ENCODE measurements around the gene NBEAL2. TPM values are rescaled to one million over a fixed set of nuclear protein-coding genes. Genes with fewer than 3 reads are reported as not detected.

The NBEAL2 gene
- total RNA-seq, 1 donor from 2014 or later, result 12.6 TPM

- H3K36me3 ChIP-seq, result peaks cover 17% of the 10 kb centered on the region
- no peak for TF ChIP-seq CTCF (IDR thresholded peaks at IDR 0.05; ENCODE audit: borderline replicate concordance)
- no peak overlapping the region for H3K27ac ChIP-seq (replicated peaks)
- peak; percentile 20 for DNase-seq
- no peaks in the 10 kb centered on the region for H3K27me3 ChIP-seq (ENCODE audit: low read depth)
- H3K9me3 ChIP-seq (replicated peaks), result no peaks in the 10 kb centered on the region
- no peak overlapping the region for H3K4me3 ChIP-seq
- intact Hi-C loops (cut with micrococcal nuclease), result no loop called here
- peaks cover 25% of the 10 kb centered on the region for H3K4me1 ChIP-seq
Observed at GRCh38 chr3:47012342-47013230, 33.1 kb downstream of the NBEAL2 start.

GRCh38 chr3:47013231-47013630 is 33.8 kb downstream of the NBEAL2 start:
- no peak for TF ChIP-seq CTCF (IDR thresholded peaks at IDR 0.05; ENCODE audit: borderline replicate concordance)
- peaks cover 25% of the 10 kb centered on the region for H3K4me1 ChIP-seq
- no peak overlapping the region for H3K27ac ChIP-seq (replicated peaks)
- intact Hi-C loops (cut with micrococcal nuclease), result no loop called here
- no peak overlapping the region for H3K4me3 ChIP-seq
- no peaks in the 10 kb centered on the region for H3K9me3 ChIP-seq (replicated peaks)
- peaks cover 24% of the 10 kb centered on the region for H3K36me3 ChIP-seq
- DNase-seq, result no peak
- no peaks in the 10 kb centered on the region for H3K27me3 ChIP-seq (ENCODE audit: low read depth)

GRCh38 chr3:47014036-47014435 is 34.6 kb downstream of the NBEAL2 start:
- TF ChIP-seq CTCF (IDR thresholded peaks at IDR 0.05; ENCODE audit: borderline replicate concordance), result no peak
- Histone ChIP-seq H3K9me3 (replicated peaks) (no peaks in the 10 kb centered on the region), H3K27ac (replicated peaks) (no peak overlapping the region), H3K4me3 (no peak overlapping the region), H3K27me3 (ENCODE audit: low read depth) (no peaks in the 10 kb centered on the region), H3K4me1 (peaks cover 20% of the 10 kb centered on the region), H3K36me3 (peaks cover 31% of the 10 kb centered on the region)
- DNase-seq, result no peak
- intact Hi-C loops (cut with micrococcal nuclease), result no loop called here

GRCh38 chr3:47015151-47015550 is 35.7 kb downstream of the NBEAL2 start:
- peaks cover 39% of the 10 kb centered on the region for H3K36me3 ChIP-seq
- H3K9me3 ChIP-seq (replicated peaks), result no peaks in the 10 kb centered on the region
- H3K4me3 ChIP-seq, result no peak overlapping the region
- peaks cover 14% of the 10 kb centered on the region for H3K4me1 ChIP-seq
- no peak overlapping the region for H3K27ac ChIP-seq (replicated peaks)
- intact Hi-C loops (cut with micrococcal nuclease), result no loop called here
- no peak for TF ChIP-seq CTCF (IDR thresholded peaks at IDR 0.05; ENCODE audit: borderline replicate concordance)
- no peaks in the 10 kb centered on the region for H3K27me3 ChIP-seq (ENCODE audit: low read depth)
- DNase-seq, result no peak

GRCh38 chr3:47016086-47016933 is 36.8 kb downstream of the NBEAL2 start:
- no peak overlapping the region for H3K4me3 ChIP-seq
- no peak for TF ChIP-seq CTCF (IDR thresholded peaks at IDR 0.05; ENCODE audit: borderline replicate concordance)
- no peak overlapping the region for H3K27ac ChIP-seq (replicated peaks)
- H3K27me3 ChIP-seq (ENCODE audit: low read depth), result no peaks in the 10 kb centered on the region
- H3K36me3 ChIP-seq, result peaks cover 39% of the 10 kb centered on the region
- H3K4me1 ChIP-seq, result peaks cover 20% of the 10 kb centered on the region
- no peaks in the 10 kb centered on the region for H3K9me3 ChIP-seq (replicated peaks)
- intact Hi-C loops (cut with micrococcal nuclease), result no loop called here
- DNase-seq, result no peak
